HG03025 (cell line): ENCODE results near the gene NFIA.

Experiments
- ATAC-seq: cut with Tn5 transposase; IDR thresholded peaks from one replicate; pipeline ENCODE4 v1.9.1; 2021; ENCODE audit warnings: mild to moderate bottlenecking, moderate library complexity; ENCODE audit not compliant: unreplicated experiment, low FRiP score

The NFIA gene

GRCh38 chr1:61142726-61143500, 60.6 kb downstream of the NFIA start:
- ATAC-seq, result no peak

GRCh38 chr1:61143821-61144424, 61.6 kb downstream of the NFIA start:
- no peak for ATAC-seq

GRCh38 chr1:61149010-61149860, 66.9 kb downstream of the NFIA start:
- ATAC-seq, result no peak

GRCh38 chr1:61151565-61151964, 69.2 kb downstream of the NFIA start:
- ATAC-seq, result no peak

- ATAC-seq, result no peak
Measured at GRCh38 chr1:61152066-61152465, 69.7 kb downstream of the NFIA start.

- ATAC-seq, result no peak
Measured at GRCh38 chr1:61152469-61153105, 70.2 kb downstream of the NFIA start.

GRCh38 chr1:61156576-61157467, 74.5 kb downstream of the NFIA start:
- no peak for ATAC-seq

GRCh38 chr1:61157468-61157987, 75.2 kb downstream of the NFIA start:
- no peak for ATAC-seq

- ATAC-seq, result no peak
Measured at GRCh38 chr1:61158591-61158990, 76.2 kb downstream of the NFIA start.

GRCh38 chr1:61160526-61160925, 78.2 kb downstream of the NFIA start:
- ATAC-seq, result no peak

GRCh38 chr1:61162520-61163258, 80.3 kb downstream of the NFIA start:
- ATAC-seq, result no peak

- no peak for ATAC-seq
Measured at GRCh38 chr1:61163355-61163754, 81.0 kb downstream of the NFIA start.

- no peak for ATAC-seq
Measured at GRCh38 chr1:61165402-61165801, 83.0 kb downstream of the NFIA start.

GRCh38 chr1:61167309-61167708, 84.9 kb downstream of the NFIA start:
- ATAC-seq, result no peak

- no peak for ATAC-seq
Measured at GRCh38 chr1:61169045-61169444, 86.7 kb downstream of the NFIA start.

- ATAC-seq, result no peak
Measured at GRCh38 chr1:61169634-61170033, 87.3 kb downstream of the NFIA start.

- ATAC-seq, result no peak
Measured at GRCh38 chr1:61170328-61171238, 88.2 kb downstream of the NFIA start.

- ATAC-seq, result no peak
Measured at GRCh38 chr1:61171346-61171745, 89.0 kb downstream of the NFIA start.
